ENCODE measurements around the gene PSMA7.
A peak's percentile ranks its signal among the peaks of the same experiment; 100 is the strongest.

Gene PSMA7

GRCh38 chr20:62170536-62170935 lies 27.3 kb upstream of the PSMA7 start:
- DNase-seq = no peak

DNA sequence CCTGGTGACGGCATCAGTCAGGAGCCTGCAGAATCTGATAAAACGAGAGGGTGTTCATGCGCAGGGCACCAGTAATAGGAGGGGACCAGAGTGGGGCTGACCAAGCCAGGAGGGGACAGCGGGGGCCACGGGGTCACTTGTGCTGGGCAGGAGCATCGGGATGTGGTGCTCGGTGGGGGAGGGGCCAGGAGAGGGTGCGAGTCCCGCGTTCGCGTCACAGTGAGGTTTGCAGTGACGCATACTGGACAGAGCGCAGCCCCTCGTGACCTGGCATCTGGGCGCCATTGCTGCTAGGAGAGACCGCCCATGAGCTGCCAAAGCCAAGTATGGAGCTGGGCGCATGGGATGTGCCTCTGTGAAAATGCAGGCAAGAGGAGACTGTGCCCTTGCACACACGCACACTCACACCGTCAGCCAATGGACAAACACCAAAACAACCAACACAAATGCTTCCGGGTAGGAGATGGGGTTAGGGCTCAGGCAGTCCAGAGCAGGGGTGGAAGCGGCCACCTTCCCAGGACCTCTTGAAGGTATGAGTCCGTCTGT lies 25.8 kb upstream of the PSMA7 start:
- DNase-seq = no peak

DNA sequence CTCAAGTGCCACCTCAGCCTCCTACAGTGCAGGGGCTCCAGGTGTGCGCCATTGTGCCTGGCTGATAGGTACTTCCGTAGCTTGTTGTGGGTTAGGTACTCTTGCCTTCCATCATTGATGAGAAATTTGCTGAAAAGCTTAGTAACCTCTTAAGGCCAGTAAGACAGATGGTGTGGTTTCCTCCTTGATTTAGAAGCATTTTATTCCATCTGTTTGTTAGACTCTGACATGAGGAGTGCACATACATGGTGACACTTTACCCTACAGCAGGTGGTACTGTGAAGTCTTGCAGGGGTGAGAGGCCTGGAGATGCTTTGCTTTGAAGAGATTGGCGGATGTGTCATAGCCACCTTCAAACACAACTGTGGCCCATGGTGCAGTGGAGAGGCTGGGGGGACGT lies 24.9 kb upstream of the PSMA7 start:
- no peak for DNase-seq

GRCh38 chr20:62167474-62167873 lies 24.3 kb upstream of the PSMA7 start:
- DNase-seq = no peak

DNA sequence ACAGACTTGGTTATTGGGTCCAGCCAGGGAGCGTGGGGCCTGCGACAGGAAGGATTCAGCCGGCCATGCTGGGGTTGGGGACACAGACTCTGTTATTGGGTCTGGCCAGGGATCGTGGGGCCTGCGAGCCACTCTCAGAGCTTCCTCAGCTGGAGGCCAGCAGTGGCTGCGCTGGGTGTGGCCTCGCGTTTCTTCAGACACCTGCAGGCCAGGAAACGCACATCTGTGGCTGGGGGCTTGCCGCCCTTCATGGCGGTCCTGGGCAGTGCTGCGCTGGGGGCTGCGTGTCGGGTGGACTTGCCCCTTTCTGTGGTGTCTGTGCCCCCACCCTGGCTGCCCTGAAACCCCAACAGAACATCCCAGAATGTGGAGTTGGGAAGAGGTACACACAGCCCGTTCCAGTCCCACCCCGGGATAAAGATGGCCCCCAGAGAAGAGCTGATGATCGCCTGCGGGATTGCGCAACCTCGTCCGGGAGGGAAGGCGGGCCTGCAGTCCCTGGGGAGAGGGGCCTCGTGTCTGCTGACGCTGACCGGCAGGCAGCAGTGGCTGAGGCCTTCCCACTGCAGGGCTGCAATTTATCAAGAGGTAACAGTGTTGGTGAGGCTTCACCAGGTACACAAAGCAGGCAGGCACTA lies 22.7 kb upstream of the PSMA7 start:
- no peak for DNase-seq

DNA sequence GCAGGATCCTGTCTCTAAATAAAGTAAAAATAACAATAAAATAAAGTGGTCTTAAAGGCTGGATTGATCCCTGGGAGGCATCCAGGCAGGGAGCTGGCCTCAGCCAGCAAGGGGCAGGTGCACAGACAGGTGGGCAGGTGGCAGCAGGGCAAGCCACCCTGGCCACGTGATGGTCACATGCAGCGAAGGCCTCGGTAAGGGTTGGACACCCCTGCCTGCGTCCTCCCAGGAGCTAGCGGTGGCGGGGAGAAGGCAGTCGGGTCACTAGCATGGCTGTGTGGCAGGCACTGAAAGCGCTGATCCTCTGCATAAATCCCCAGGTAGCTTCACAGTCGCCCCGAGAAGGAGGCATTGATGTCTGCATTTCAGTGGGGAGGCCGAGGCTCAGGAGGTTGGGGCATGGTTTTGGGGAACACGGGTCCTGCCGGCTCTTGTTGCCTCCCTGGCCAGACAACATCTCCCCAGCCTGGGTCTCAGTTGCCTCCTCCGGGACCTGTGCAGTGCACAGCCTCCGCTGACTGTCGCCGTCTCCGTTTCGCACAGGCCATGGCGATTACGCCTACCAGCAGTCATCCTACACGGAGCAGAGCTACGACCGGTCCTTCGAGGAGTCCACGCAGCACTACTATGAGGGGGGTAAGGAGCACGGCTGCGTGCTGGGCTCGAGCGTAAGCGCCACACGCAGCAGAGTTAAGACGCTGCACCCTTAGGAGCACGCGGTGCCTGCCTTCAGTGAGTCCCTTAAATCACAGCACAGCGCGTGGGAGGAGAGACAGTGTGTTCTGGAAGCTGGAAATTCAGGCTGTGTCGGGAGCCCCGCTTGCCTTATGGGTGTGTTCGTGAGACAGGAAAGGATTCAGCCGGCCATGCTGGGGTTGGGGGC lies 21.9 kb upstream of the PSMA7 start:
- no peak for DNase-seq

GRCh38 chr20:62163986-62164762 lies 21.0 kb upstream of the PSMA7 start:
- DNase-seq = no peak

- DNase-seq = no peak
Observed at GRCh38 chr20:62163485-62163865, 20.3 kb upstream of the PSMA7 start.

DNA sequence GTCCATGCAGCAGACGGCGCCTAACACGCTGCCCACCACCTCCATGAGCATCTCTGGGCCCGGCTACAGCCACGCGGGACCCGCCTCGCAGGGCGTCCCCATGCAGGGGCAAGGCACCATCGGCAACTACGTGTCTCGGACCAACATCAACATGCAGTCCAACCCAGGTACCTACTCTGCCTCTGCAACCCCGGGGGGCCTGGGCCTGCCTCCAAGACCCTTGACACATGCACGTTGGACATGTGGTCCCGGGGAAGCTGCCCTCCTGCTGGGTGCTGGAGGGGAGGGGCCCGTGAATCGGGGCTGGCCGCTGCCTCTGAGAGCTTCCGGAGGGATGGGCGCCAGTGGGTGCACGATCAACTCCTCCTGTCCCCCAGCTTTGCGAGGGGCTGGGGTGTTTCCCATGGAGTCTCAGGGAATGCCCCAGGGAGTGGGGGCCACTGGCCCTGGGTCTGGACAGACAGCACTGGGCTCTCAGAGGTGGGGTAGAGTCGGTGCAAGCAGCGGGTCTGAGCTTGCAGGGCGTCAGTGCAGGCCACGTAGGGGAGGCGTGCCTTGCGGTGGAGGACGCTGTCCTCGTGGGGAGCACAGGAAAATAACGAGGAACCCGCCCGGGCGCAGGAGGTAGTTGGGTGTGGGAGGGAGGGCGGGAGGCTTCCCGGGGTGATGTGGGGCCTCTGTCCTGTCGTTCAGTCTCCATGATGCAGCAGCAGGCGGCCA lies 19.7 kb upstream of the PSMA7 start:
- DNase-seq = no peak

DNA sequence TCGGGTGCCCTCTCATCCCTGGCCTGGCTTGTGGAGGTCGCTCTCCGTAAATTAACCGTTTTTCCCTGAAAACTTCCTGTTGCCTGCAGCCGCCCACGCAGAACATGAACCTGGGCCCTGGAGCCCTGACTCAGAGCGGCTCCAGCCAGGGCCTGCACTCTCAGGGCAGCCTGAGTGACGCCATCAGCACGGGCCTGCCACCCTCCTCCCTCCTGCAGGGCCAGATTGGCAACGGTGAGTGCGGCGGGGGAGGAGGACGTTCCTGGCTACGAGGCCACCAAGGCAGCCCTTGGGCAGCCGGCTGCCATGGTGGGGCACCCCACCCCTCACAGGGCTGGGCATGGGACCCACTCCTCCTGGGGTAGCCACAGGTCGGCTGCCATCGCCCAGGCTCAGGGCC lies 18.2 kb upstream of the PSMA7 start:
- DNase-seq = no peak

DNA sequence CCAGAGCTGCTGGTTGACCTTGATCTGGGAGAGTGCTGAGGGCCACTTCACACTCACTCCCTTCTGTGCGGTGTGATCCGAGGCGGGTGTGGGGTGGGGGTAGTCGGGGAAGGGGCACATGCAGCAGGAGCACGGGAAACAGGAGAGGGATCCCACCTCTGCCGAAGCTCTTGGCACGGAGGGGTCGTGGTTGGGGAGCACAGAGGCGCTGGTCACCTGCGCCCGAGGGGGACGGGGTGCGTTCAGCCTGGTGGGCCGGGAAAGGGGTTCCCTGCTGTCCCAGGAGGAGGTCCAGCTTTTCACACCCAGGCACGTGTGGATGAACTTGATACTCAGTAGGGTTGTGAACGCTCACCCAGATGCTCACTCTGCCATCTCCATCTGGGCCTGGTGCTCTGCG lies 17.7 kb upstream of the PSMA7 start:
- DNase-seq = no peak

- DNase-seq = no peak
Observed at GRCh38 chr20:62160253-62160652, 17.1 kb upstream of the PSMA7 start.

DNA sequence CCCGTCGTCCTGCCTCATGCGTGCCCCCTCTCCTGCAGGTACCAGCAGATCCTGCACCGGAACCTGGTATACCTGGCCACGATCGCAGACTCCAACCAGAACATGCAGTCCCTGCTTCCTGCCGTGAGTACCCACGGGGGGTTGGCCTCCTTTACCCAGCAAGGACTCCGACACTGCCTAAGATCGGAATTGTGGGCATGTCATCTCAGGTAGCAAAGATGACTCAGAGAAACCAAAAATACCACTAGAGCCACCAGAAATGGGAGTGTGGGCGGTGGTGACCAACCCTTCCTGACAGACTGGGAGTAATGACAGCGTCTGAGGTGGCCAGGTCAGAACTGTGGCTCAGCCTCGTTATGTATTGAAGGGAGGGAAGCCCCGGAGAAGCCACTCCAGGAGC lies 16.6 kb upstream of the PSMA7 start:
- DNase-seq = no peak

DNA sequence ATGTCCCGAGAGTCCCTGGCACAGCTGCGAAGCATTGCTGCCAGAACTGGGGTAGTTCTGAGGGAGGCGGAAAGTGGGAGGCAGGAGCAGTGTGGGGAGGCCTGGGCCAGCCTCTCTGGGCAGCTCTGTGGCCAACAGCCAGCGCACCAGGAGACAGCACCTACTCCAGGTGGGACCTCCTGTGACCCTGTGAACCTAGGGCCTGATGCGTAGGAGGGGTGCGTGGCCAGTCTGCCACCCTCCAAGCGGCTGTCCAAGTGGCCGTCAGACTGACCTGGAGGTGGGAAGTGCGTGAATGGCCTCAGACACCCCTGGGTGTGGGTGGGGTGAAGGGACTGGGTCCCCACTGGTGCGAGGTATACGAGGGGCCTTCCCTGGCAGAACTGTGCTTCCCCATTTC lies 15.9 kb upstream of the PSMA7 start:
- no peak for DNase-seq

DNA sequence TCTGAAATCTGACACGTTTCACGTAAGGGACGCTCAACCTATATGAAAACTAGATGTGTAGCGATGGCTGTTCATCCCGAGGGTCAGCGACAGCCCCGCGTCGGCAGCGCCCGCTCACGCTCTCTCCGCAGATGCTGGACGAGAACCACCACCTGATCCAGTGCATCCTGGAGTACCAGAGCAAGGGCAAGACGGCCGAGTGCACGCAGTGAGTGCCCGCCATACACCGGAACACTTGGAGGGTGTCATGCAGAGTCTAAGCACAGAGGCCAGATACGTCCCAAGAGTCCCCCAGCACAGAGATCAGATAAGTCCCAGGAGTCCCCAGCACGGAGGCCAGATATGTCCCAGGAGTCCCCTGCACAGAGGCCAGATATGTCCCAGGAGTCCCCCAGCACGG lies 15.3 kb upstream of the PSMA7 start:
- DNase-seq = no peak

DNA sequence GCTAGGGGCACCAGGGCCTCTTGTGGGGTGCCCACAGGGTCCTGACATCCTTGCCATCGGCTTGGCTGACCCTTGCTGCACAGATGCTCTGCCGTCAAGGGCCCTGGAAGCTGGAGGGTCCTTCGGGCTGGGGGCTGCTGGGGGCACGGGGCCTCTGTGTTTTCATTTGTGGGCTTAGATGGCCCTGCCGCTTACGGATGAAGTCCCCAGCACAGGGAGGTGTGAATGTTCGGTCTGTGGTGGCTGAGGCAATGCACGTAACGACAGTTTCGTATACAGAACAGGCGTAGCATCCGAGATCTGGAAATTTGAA lies 14.8 kb upstream of the PSMA7 start:
- no peak for DNase-seq

DNA sequence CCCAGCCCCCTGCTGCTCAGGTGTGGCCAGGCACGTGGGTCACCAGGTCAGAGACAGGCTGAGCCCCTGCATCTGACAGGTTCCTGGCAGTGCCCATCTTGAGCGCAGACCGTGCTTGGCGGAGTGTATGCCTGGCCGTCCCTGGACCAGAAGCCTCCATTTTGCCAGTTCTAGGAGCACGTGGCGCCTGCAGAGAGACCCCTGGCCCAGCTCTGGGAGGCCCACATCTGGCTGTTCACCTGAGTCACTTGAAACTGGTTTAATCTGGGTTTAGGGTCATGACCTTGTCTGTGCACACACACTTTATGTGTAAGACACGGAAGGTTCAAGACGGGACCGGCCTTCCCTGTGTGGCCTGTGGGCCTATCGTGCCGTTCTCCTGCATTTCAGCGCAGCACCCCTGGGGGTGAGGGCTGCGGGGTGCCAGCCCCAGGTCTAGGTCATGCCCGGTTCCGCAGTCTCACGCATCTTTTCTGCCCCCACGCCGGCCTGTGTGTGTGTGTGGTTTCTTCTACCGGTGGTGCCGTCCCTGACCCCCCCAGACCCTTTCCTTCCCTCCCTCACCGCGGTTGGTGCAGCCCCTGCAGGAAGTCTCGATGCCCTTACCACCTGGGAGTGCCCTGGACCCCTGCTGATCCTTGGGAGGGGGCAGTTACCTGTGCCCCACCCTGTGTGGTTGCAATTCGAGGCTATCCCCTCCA lies 14.3 kb upstream of the PSMA7 start:
- no peak for DNase-seq

DNA sequence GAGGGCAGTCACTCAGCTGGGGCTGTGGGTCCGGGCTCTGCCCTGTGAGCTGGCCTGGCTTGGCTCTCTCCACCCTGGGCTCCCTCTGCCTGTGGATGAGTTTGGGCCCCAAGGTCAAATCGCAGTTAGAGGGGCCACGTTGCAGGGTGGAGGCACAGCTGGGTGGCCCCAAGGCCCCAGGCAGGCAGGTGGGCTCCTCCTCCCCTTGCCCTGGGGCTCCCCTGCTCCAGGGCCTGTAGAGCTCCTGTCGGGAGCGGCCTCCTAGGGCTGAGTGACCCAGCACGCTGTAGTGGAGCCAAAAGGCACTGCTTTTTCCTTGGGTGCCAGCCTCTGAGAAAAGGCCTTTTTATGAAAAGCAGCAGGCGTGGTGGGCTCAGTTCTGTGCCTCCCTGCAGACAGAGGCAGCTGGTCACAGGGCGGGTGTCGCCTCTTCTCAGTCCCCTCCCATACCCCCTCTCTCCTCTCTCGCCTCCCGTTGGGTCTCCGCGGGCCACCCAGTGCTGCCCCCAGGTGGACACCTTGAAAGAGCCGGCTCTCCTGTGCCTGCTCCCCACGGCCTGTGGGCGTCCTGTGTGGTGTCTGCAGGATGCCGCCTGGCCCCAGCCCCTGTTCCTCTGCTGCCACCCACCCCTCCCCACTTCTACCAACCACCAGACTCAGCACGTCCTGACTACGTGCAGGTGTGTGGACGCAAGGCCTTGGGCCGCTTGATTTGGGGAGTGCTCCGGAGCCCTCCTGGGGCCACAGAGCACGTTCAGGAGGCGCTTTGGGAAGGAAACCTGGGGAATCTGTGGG lies 13.6 kb upstream of the PSMA7 start:
- peak; percentile 26 to 63 for DNase-seq

- no peak for DNase-seq
Observed at GRCh38 chr20:62156254-62156556, 13.0 kb upstream of the PSMA7 start.

GRCh38 chr20:62155428-62156253 lies 12.4 kb upstream of the PSMA7 start:
- DNase-seq = no peak

GRCh38 chr20:62151835-62152364 lies 8.7 kb upstream of the PSMA7 start:
- no peak for DNase-seq

Measured in bone marrow (tissue), 2 donors.